ENCODE data around the gene ROBO3. TPM values are rescaled to one million over a fixed set of nuclear protein-coding genes. Genes with fewer than 3 reads are reported as not detected.

ROBO3 gene
- total and polyA plus RNA-seq, 10 of the 15 experiments (the other 5 are each of a cell fraction or from before 2014, with no cell fraction given), result 0.10 to 0.63 (median 0.31) TPM; not detected in 2

GRCh38 chr11:124865902-124866851 is 945 bp downstream of the ROBO3 start (continued):
- TF ChIP-seq HSF1 (IDR thresholded peaks at IDR 0.05; ENCODE audit: low read depth, low read length) (no peak), ZBTB40 (IDR thresholded peaks at IDR 0.05; ENCODE audit: borderline replicate concordance) (no peak), SMC3 (IDR thresholded peaks at IDR 0.05; ENCODE audit: borderline replicate concordance, low read length) (peak; percentile 27; the same call in 1 of the 2 replicates), JUNB (IDR thresholded peaks at IDR 0.05) (no peak)
